HCEC 1CT (cell line): ENCODE results near the gene TMEM256.

ENCODE experiments used
- DNase-seq: peaks from one replicate; pipeline ENCODE4 v3.0.0-alpha.2; 2017

TMEM256 gene

DNA sequence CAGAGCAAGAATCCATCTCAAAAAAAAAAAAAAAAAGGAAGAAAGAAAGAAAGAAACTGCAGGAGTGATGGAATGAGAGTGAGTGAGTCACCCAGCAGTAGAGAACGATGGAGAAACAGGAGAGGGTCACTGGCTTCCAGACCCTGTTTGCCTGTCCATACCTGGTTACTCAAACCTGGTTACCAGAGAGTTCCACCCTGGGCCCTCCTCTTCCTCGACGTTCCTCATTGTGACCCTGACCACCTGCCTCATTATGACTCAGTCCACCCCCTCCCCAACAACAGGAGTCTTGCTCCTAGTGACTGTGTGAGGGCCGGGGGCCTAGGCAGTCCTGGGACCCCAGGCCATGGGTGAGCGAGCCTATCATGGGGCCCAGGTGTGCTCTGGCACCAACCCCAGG lies 24.7 kb upstream of the TMEM256 start, which contains the start of gene SPEM3:
TSS of gene SPEM3 (plus strand) at position 301 of the 400 bp plus-strand sequence. CDS start at position 347, 46 bp downstream.
- DNase-seq: no peak

DNA sequence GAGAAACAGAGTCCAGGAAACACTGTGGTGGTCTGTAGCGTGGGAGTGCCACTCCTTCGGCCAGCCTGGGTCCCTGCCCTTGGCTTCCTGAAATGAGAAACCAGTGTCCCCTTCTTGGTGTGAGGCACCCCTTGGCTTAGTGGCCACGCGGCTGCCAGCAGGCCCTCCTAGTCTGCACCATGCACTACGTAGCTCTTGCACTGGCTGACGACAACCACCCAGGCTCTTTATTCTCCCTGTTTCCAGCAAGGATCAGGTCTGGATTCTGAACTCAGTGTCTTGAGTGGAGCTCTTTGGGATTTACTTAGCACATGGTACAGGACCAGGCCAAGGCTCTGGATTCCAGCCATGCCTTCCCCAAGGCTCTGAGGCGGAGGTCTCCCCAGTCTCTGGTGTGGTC lies 23.7 kb upstream of the TMEM256 start:
- DNase-seq: no peak

DNA sequence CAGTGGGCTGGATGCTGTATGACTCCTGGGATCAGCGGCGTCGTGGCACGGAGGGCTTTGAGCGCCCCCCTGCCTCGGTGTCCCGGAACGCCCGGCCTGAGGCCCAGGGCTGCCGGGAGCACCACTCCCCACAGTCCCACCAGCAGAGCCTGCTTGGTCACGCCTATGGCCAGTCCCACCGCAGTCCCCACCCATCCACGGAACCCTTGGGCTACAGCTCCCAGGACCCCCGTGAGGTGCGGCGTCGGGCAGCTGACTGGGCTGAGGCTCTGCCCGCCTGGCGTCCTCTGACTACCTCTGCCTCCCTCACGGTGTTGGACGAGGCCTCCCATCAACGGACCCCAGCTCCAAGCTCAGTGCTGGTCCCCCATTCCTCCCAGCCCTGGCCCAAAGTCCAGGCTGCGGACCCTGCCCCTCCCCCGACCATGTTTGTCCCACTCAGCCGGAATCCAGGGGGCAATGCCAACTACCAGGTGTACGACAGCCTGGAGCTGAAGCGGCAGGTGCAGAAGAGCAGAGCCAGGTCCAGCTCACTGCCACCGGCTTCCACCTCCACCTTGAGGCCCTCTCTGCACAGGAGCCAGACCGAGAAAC lies 23.1 kb upstream of the TMEM256 start:
- no peak for DNase-seq

DNA sequence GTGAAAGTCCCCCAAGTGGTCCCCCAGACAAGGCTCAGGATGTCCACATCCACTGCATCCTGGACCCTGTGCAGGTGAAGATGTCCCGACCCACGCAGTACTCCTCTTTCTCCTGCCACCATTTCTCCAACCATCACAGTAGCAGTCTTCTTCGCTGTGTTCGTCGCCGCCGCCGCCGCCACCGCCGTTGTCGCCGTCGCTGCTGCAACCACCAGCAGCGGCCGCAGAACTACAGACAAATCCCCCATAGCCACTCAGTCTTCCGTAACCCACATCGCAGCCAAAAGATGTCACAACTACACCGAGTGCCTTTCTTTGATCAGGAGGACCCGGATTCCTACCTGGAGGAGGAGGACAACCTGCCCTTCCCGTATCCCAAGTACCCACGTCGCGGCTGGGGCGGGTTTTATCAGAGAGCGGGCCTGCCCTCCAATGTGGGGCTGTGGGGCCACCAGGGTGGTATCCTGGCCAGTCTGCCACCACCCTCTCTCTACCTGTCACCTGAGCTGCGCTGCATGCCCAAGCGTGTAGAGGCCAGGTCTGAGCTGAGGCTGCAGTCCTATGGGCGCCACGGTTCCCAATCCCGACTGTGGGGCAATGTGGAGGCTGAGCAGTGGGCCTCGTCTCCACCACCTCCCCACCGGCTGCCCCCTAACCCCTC lies 22.4 kb upstream of the TMEM256 start:
- DNase-seq: no peak

DNA sequence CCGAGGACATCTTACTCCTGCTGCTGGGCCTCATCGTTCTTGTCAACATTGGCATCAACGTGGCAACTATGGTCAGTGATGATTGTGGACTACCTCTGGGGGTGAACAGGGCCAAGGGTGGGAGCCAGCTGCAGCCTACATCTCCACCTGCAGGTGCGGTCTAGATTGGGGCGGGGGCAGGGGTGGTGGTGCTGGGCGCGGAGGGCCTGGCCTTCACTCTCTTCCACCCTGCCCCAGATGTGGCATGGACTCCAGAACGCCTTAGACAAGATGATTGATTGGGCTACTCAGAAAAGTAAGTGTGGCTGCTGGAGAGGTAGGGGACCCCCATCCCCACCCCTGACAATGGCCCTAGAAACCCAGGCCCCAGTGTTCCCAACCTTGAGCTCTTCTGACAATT lies 21.9 kb upstream of the TMEM256 start:
- no peak for DNase-seq

DNA sequence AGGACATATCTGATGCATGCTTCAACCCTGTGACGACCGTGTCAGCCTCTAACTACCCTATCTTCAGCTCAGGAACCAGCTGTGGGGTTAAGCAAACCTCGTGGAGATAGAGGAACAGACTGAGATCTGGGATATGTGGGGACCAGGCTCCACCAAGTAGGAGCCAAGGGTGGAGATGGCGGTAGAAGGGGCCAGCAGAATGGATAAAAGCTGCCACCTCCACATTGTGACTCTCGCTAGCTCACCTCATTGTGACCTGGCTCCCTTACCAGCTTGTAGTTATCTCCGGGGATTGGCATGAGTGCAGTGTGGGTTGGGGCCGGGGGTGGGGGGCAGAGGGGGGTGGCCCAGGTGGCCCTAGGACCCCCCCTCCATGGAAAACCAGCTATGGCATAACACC lies 21.4 kb upstream of the TMEM256 start, which contains the start of gene SPEM2:
TSS of gene SPEM2 (plus strand) at position 301 of the 400 bp plus-strand sequence. CDS start at position 374, 73 bp downstream.
- no peak for DNase-seq

DNA sequence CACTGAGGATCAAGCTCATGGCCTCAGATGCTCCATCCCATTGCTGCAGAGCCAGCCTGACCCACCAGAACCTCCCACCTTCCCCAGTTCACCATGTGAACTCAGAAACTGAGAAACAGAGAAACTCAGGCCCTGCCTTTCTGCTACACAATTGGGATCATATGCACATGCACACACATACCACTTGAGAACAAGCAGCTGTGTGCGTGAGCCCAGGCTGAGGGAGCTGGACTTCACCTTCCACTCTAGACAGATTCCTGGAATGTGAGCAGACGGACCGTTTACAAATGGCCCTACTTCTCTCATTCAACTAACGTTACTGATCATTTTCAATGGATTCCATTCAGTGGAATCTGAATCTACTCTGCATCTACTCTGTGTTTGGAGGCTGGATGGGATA lies 19.8 kb upstream of the TMEM256 start:
- no peak for DNase-seq

DNA sequence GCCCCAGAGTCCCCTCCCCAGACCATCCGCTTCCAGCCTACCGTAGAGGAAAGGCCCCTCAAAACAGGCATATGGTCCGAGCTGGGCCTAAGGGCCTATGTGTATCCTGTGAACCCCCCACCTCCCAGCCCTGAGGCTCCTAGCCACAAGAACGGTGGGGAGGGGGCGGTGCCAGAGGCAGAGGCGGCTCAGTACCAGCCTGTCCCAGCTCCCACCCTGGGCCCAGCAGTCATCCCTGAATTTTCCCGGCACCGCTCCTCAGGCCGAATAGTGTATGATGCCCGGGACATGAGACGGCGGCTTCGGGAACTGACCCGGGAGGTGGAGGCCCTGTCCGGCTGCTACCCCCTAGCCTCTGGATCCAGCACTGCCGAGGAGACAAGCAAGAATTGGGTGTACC lies 17.3 kb upstream of the TMEM256 start:
- DNase-seq: no peak

DNA sequence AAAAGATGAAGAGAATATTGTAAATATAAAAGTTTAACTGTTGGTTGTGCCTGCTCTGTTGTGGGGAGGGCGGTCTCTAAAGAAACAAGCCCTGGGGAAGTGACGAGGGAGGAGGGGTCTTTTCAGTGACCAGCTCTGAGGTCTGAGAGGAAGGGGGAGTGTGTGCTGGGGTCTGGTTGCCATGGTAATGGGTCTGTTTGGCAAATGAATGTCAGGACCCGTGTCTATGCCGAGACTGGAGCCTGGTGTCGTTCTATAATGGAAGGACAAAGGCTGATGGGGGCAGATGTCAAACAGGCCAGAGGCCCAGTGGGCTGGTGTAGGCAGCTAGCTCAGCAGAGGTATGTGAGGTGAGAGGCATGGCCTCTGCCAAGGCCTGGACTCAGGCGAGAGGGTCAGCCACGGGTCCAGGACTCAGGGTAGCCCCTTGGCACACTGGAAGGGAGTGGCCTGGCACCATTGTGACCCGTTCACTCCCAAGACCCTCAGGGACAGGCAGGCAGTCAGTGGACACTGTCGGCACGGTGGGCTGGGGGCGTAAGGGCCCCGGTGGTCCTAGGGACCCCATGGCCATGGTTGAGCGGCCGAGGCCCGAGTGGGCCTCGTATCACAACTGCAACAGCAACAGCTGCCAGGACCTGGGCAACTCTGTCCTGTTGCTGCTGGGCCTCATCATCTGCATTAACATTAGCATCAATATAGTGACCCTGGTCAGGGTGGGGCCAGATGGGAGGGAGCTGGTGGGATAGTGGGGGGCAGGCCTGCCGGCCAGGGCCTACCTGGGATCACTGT lies 16.1 kb upstream of the TMEM256 start, which contains the start of gene SPEM1:
TSS of gene SPEM1 (plus strand) at position 506 of the 792 bp plus-strand sequence. CDS start at position 567, 61 bp downstream.
- DNase-seq: no peak

DNA sequence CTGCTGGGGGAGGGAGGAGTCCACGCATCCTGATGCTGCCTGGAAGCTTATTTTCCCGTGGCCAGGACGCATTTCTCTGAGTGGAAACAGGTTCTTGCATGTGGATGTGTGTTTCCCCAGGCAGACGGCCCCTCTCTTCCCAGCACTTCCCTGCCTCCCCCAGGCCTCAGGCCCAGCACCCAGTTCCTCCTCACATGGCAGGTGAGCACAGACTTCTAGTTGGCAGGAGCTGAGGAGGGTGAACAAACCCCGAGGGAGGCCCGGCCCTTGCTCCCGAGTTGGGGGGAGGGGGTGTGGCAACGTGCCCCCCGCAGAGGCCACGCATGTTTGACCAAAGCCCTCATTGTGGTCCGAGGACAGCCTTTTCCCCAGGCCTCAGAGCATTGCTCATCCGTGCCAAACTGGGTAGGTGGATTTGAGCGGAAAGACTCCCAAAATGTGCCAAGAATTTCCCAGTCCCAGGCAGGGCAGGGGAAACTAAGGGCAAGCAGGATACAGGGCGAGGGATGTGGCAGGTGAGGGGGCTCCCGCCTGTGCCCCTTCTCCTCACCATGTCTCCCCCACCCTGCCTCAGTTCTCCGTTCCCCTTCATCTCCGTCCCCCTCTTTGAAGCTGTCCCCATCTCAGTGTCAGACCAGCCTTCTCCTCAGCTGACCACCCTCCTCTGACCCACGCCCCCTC lies 14.7 kb upstream of the TMEM256 start:
- DNase-seq: no peak

DNA sequence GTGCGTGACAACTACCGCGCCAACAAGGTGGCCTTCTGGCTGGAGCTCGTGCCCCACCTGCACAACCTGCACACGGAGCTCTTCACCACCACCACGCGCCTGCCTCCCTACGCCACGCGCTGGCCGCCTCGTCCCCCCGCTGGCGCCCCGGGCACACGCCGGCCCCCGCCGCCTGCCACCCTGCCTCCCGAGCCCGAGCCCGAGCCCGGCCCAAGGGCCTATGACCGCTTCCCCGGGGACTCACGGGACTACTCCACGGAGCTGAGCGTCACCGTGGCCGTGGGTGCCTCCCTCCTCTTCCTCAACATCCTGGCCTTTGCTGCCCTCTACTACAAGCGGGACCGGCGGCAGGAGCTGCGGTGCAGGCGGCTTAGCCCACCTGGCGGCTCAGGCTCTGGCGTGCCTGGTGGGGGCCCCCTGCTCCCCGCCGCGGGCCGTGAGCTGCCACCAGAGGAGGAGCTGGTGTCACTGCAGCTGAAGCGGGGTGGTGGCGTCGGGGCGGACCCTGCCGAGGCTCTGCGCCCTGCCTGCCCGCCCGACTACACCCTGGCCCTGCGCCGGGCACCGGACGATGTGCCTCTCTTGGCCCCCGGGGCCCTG lies 13.3 kb upstream of the TMEM256 start:
- no peak for DNase-seq

DNA sequence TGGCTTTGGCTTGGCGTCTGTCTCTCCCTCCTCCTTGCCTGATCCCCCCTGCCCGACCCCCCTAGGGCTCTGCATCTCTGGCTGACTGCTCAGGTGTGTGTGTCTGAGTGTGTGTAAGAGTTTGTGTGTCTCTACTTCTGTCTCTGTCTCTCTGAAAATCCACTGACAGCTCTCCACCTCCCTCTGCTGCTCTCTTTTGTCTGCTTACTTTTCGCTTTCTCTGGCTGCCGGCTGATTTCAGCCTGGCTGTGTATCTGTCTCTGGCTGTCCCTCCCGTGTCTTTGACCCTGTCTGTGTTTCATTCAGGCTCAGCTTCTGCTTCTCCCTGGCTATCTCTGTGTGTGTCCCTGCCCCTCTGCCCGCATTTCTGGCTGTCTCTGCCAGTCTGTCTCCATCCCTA lies 12.4 kb upstream of the TMEM256 start:
- no peak for DNase-seq

DNA sequence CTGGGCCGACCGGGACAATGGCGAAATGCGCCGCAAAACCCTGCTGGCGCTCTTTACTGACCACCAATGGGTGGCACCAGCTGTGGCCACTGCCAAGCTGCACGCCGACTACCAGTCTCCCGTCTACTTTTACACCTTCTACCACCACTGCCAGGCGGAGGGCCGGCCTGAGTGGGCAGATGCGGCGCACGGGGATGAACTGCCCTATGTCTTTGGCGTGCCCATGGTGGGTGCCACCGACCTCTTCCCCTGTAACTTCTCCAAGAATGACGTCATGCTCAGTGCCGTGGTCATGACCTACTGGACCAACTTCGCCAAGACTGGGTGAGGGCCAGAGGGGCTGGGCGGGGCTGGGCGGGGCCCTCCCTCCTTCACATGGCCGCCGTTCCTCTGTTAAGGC lies 11.9 kb upstream of the TMEM256 start:
- no peak for DNase-seq

DNA sequence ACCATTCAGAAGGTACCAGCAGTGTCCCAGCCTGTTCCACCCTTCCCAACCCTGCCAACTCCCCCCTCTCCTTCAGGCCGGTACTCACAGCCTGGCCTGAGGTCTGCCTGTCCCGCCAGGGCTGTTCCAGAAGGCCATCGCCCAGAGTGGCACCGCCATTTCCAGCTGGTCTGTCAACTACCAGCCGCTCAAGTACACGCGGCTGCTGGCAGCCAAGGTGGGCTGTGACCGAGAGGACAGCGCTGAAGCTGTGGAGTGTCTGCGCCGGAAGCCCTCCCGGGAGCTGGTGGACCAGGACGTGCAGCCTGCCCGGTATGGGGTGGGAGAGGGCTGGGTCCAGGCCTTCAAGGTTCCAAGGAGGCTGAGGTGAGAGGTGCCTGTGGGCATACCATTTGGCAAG lies 10.9 kb upstream of the TMEM256 start:
- DNase-seq: no peak

DNA sequence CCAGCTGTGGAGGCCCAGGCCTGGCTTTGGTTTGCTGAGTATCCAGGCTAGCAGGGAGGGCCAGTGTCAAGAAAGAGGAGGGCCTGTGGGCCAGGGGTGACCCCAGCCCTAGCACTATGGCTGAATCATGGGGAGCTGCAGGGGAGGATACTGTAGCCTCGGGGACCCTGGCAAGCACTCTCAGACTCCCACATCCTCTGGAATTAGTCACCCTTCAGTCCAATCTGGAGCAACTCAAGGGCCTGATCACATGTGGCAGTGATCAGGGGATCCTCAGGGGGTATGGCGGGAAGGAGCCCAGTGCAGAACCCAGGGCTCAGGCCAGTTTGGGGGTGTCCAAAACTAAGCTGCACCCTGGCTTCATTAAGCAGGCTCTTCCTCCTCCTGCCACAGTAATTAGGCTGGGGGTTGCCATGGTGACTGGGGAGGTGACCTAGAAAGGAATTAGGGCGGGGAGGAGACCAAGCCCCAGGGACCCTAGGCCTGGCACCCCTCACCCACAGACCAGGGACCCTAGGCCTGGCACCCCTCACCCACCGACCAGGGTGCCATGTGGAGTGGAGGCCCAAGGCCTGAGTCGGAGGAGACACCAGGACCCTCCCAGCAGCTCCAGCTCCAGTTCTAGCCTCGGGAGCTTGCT lies 9.6 kb upstream of the TMEM256 start:
- DNase-seq: peak; percentile 66

DNA sequence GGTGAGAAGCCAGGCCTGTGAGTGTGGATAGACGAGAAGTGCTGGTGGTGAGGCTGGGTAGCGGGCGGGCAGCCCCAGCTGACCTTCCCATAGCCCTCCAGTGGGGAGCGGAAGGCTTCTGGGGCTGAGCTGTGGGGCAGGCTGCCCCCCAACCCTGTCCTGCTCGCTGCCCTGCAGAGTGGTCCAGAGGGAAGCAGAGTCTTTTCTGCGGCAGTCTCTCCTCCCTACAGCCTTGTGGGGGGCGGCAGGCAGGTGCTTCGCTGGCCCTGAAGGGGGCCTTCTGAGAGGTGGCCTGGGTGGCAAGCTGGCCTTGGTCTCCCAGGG lies 7.5 kb upstream of the TMEM256 start:
- no peak for DNase-seq

DNA sequence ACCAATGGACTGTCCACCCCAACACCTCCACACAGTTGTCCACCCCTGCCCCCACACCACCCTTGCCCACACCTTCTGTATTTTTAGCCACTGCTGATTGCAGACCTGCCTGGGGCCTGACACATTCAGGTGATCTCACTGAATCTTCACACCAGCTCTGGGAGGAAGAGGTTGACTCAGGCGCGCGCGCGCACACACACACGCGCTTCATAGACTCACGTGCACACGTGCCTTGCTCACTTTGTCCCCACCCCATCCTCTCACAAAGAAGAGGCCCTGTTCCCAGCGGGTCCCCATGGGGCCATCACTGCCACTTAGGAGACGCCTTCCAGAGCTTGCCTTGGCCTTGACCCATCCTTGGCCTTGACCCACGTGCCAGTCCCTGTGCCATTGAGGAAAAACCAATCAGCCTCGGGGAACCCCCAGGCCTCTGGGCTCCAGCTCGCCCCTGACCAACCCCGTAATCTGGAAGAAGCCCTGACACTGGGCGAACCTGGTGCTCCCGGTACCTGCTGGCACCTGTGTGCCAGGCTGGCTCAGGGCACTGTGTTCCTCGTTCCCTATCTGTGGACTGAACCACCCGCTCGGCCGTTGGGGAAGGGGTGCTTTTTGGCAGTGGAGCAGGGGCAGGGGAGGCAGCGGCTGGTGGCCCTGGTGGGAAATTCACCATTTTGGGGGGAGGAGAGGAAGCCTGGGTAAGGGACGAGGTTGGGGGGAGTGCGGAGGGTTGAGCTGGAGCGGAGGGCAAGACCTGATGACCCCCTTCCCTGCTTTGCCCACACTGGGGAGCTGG lies 6.9 kb upstream of the TMEM256 start:
- no peak for DNase-seq

DNA sequence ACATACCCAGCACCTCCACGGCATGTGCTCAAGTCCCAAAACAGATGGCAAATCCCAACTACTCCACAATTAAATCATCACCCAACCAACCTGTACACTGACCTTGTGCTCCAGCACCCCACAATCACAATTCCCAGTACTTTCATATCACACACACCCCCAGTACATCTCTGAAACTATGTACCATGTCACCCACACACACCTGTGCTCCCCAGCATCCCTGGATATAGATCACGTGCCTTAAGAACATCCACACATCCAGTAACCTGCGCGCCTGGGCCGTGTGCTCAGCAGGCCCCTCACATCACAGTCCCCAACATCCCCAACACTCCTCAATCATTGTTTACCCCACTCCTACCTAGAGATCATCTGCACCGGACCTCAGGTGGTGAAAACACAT lies 5.8 kb upstream of the TMEM256 start:
- no peak for DNase-seq

DNA sequence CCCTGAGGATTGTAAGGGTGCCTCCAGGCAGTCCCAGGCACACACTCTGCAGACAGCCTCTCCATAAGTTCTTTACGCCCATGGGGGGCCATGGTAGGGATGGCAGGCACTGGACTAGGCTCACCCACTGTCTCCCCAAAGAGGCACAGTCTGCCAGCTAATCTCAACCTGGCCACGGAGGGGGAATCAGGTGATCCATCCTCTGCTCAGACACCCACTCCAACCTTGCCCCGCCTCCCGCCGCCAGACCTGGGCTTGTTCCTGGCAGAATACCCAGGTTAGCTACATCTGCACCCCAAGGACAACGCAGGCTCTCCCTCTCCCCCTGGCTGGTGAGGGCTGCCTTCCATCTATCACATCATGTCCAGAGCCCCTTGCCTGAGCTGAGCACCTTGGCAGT lies 5.0 kb upstream of the TMEM256 start:
- DNase-seq: no peak

DNA sequence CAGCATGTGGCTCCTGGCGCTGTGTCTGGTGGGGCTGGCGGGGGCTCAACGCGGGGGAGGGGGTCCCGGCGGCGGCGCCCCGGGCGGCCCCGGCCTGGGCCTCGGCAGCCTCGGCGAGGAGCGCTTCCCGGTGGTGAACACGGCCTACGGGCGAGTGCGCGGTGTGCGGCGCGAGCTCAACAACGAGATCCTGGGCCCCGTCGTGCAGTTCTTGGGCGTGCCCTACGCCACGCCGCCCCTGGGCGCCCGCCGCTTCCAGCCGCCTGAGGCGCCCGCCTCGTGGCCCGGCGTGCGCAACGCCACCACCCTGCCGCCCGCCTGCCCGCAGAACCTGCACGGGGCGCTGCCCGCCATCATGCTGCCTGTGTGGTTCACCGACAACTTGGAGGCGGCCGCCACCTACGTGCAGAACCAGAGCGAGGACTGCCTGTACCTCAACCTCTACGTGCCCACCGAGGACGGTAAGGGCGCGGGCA lies 4.4 kb upstream of the TMEM256 start:
- DNase-seq: no peak

DNA sequence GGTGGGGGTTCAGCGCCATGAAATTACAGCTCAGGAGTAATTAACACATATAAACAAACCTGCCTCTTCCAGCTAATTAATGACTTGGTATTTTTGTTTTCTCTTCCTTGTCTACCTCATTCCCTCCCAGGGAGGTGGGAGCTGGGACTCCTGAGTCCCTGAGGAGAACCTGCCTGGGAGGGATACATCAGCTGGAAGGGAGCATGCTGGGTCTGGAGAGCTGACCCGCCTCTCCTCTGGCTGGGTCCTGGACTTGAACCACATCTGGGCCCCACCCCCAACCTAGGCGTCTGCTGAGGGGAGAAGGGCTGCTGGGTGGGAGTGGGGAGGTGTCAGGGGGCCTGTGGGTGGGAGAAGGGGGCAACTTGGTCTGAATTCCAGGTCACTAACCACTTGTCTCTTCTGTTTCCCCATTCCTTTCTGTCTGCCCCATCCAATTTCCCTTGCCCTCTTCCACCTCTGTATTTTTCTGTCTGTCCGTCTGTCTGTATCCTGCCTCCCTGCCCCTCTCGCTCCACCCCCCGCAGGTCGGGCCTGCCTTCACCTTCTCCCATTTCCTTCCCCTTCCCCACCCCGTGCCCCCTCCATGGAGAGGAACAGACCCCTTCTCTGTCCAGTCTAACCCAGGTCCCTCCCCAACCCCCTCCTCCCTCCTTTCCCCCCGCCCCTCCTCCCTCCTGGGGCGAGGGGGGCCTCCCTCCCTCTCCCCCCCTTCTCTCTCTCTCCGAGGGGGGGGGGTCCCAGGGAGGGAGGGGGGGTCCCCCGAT lies 3.8 kb upstream of the TMEM256 start, which contains the start of gene NLGN2:
TSS of gene NLGN2 (plus strand) at position 361 of the 767 bp plus-strand sequence. CDS start 411 bp downstream, outside the sequence.
- no peak for DNase-seq
